ENCODE data around the gene CCNJL.
"Not testable (repeated sequence)": the region's sequence is repeated elsewhere in the genome, so short reads cannot be mapped to it uniquely, and the experiment has no call there.

CCNJL gene, protein sequence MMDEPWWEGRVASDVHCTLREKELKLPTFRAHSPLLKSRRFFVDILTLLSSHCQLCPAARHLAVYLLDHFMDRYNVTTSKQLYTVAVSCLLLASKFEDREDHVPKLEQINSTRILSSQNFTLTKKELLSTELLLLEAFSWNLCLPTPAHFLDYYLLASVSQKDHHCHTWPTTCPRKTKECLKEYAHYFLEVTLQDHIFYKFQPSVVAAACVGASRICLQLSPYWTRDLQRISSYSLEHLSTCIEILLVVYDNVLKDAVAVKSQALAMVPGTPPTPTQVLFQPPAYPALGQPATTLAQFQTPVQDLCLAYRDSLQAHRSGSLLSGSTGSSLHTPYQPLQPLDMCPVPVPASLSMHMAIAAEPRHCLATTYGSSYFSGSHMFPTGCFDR

GRCh38 chr5:160312134-160312959 is at the start of gene CCNJL:
Gene CCNJL, minus strand, starts transcription at chr5:160312564. Its CDS starts 641 bp downstream, at chr5:160311923.
- DNase-seq (ENCODE audit: low read depth in 2 of 2, low spot score in 1 of 2): no peak

GRCh38 chr5:160361624-160362228 is 49.4 kb upstream of the CCNJL start:
- no peak for DNase-seq (ENCODE audit: low read depth in 2 of 2, low spot score in 1 of 2)

GRCh38 chr5:160360310-160360709 is 47.9 kb upstream of the CCNJL start:
- DNase-seq (ENCODE audit: low read depth in 2 of 2, low spot score in 1 of 2): no peak

GRCh38 chr5:160359816-160360215 is 47.5 kb upstream of the CCNJL start:
- no peak for DNase-seq (ENCODE audit: low read depth in 2 of 2, low spot score in 1 of 2)

- no peak for DNase-seq (ENCODE audit: low read depth in 2 of 2, low spot score in 1 of 2)
Measured at GRCh38 chr5:160359242-160359641, 46.9 kb upstream of the CCNJL start.

DNA sequence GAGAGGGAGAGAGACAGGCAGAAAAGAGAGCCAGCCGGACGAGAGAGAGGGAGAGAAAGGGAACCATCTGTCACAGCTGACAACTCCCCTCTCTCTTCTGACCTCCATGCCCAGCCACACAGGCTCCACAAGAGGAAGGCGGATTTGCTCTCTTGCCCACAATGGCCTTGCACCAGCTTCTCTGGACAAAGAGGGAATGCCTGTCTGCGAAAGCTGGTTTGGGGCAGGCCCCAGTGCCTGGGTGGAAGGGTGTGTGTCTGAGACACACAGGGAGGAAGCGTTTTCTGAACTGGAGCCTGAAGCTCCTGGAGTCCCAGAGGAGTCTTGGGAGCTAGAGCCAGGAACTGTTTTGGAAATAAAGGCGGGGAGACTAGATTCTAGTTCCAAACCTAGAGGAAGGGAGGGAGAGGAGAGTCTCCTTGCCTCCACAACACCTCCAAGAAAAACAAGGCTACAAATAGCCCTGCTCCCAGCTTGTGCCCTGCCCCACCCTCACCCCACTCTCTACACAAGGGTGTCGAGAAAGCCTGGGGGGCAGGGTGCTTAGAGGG is 45.6 kb upstream of the CCNJL start:
- DNase-seq (ENCODE audit: low read depth in 2 of 2, low spot score in 1 of 2): no peak

DNA sequence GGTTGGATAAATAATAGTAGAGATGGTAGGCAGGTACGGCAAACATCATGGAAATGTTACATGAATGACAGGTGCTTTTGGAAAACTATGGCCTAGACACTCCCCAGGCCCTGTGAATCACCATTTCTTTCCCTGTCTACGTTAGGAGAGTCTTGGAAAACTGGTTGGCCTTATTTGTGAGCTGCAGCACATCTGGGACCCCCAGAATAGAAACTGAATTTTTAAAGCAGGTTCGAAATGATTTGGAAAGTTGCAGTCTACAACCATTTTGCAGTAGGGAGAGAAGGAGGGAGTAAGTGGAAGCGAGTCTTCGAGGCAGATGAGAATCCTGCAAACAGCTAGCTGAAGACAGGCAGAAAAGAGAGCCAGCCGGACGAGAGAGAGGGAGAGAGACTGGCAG is 45.0 kb upstream of the CCNJL start:
- DNase-seq (ENCODE audit: low read depth in 2 of 2, low spot score in 1 of 2): no peak

DNA sequence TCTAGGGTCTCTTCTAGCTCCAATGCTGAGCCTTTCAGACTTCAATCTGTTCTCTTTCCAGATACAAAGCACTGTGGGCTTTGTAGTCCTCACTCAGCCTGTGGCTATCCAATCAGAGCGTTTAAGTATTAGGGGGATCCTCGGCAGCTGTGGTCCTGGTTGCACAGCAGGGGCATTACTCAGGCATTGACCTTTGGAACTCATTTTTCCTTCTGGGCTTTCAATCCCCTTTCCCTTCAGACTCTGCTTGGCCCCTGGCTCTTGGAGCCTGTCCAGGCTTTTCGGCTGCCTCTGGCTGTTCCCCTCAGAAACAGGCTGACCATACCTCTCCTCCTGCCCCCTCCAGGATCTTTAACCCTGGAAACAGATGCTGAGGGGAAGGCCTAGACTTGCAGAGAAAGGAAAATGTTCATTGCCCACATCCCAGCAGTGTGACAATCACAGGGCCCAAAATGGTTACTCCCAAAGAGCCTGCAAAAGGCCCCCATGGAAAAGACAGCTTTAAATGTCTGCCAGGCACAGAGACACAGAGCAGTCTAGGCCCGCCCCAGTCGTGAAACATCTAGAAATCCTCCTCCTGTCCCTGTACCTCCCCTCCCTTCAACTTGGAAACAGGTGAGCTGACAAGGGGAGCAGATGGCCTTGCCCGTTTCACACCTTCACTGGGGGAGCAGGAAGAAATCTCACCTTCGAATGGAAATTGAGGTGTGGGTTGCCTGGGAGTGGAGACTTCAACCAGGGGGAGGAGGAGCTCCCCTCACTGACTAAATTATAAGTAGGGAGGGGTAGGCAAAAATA is 44.4 kb upstream of the CCNJL start:
- DNase-seq (ENCODE audit: low read depth in 2 of 2, low spot score in 1 of 2): no peak

DNA sequence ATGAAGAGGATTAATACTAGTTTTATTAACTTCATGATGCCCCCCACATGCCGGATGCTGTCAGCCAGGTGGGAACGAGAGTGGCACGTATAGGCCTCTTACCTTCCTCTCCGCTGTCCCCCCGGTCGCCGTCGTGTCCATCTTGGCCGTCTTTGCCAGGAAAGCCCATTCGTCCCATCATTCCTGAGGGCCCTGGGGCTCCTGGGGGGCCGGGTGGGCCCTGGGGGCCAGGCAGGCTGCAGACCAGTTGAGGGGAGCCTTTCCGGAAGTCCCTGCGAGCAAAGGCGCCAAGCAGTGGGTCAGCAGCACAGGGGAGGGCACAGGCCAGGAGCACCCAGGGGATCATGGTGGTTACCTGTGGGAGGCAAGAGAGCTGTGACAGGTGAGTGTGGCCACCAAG is 42.3 kb upstream of the CCNJL start:
- no peak for DNase-seq (ENCODE audit: low read depth in 2 of 2, low spot score in 1 of 2)

GRCh38 chr5:160353379-160353778 is 41.0 kb upstream of the CCNJL start:
- no peak for DNase-seq (ENCODE audit: low read depth in 2 of 2, low spot score in 1 of 2)

GRCh38 chr5:160352308-160352707 is 39.9 kb upstream of the CCNJL start:
- no peak for DNase-seq (ENCODE audit: low read depth in 2 of 2, low spot score in 1 of 2)

- no peak for DNase-seq (ENCODE audit: low read depth in 2 of 2, low spot score in 1 of 2)
Measured at GRCh38 chr5:160349935-160350303, 37.6 kb upstream of the CCNJL start.

- DNase-seq (ENCODE audit: low read depth in 2 of 2, low spot score in 1 of 2): no peak
Measured at GRCh38 chr5:160349249-160349934, 37.0 kb upstream of the CCNJL start.

GRCh38 chr5:160348080-160348479 is 35.7 kb upstream of the CCNJL start:
- no peak for DNase-seq (ENCODE audit: low read depth in 2 of 2, low spot score in 1 of 2)

GRCh38 chr5:160347448-160347847 is 35.1 kb upstream of the CCNJL start:
- DNase-seq (ENCODE audit: low read depth in 2 of 2, low spot score in 1 of 2): no peak

GRCh38 chr5:160342413-160342941 is 30.1 kb upstream of the CCNJL start:
- no peak for DNase-seq (ENCODE audit: low read depth in 2 of 2, low spot score in 1 of 2)

DNA sequence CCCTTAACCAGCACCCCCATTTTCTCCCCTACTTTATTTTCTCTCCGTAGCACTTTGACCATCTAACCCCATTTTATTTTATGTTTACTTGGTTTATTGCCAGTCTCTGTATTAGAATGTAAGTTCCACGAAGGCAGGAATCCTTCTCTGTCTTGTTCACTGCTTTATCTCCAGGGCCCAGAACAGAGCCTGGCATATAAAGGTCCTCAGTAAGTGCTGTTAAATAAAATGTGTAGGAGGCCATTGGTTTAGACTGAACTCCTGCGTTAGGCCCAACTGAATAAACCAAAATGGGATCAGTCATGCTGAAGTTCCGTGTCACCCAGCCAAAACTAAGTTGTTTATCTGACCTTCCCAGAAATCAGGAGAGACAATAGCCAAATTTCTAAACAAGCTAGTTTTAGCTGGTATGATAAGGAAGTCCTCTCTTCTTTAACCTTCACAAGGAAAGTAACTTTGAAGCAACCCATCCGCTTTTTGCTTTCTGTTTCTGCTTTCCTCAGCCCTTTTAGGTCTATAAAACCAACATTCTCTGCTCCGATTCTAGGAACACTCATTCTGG is 29.0 kb upstream of the CCNJL start:
- DNase-seq (ENCODE audit: low read depth in 2 of 2, low spot score in 1 of 2): no peak

DNA sequence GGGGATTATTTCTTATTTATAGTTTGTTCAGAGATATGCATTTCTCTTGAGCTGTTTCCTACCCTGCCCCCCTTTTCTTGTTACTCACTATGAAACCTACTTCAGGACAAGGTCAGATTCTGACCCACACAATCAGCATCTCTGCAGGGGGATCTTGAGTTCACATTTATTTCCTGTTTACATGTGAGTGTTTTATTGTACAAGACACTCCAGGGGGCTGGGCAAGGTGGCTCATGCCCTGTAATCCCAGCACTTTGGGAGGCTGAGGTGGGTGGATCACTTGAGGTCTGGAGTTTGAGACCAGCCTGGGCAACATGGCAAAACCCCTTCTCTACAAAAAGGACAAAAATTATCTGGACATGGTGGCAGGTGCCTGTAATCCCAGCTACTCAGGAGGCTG is 28.1 kb upstream of the CCNJL start:
- DNase-seq (ENCODE audit: low read depth in 2 of 2, low spot score in 1 of 2): not testable (repeated sequence)

- no peak for DNase-seq (ENCODE audit: low read depth in 2 of 2, low spot score in 1 of 2)
Measured at GRCh38 chr5:160339406-160340130, 27.2 kb upstream of the CCNJL start.

All from stimulated activated CD8-positive, alpha-beta memory T cell treated with anti-CD3 and anti-CD28 coated beads, Interleukin-4, amount 100 ng/mL, for 4 hours (primary cell).